Measurements from ENCODE around the gene VWA5A. TPM values are rescaled to one million over a fixed set of nuclear protein-coding genes. Genes with fewer than 3 reads are reported as not detected.

The VWA5A gene
- total RNA-seq, 2 experiments from 2014 or later, result 3.3 to 3.8 TPM

DNA sequence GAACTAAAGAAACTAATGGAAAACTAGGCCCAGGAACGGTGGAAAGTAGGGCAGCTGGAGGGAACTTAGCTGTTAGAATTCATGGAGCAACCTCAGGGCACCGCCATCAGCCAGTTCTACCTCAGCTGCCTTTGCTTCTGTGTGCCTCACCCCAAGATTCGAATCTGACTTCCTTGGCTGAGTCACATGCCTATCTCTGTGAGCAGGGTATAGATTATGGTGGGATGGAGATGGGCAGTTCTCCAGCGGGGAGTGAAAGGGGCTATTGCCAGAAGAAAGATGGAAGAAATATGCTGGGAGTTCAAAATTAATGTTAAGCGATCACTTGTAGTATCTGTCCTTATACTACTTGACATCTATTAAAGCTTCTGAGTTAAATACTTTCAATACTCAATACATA, 18.9 kb upstream of the VWA5A start:
- Mint-ChIP-seq H3K36me3 (ENCODE audit: low read depth) (no peaks in the 10 kb centered on the region), H3K27me3 (ENCODE audit: low read depth) (peaks cover 8% of the 10 kb centered on the region), H3K4me1 (ENCODE audit: low read depth) (no peaks in the 10 kb centered on the region), H3K4me3 (no peak overlapping the region), H3K9me3 (ENCODE audit: insufficient read depth) (no peaks in the 10 kb centered on the region), H3K27ac (no peak overlapping the region)
- ATAC-seq (no peak), DNase-seq (no peak)
- ChIA-PET POLR2A (no interaction called here), CTCF (no interaction called here)

- POLR2A ChIA-PET, result no interaction called here
- H3K27me3 Mint-ChIP-seq (ENCODE audit: low read depth), result peaks cover 8% of the 10 kb centered on the region
Measured at GRCh38 chr11:124098141-124098540, 17.1 kb upstream of the VWA5A start.

DNA sequence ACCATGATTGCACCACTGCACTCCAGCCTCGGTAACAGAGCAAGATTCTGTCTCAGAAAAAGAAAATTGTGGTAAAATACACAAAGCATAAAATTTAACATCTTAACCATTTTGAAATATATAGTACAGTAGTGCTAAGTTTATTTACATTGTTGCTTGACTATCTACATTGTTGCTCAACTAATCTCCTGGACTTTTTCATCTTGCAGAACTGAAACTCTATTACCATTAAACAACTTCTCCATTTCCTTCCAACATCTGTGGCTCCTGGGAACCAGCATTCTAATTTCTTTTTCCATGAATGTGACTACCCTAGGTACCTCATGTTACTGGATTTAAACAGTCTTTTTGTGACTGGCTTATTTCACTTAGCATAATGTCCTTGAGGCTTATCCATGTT, 13.5 kb upstream of the VWA5A start:
- ChIA-PET CTCF (no interaction called here), POLR2A (no interaction called here)
- Mint-ChIP-seq H3K9me3 (ENCODE audit: insufficient read depth) (no peaks in the 10 kb centered on the region), H3K4me1 (ENCODE audit: low read depth) (no peaks in the 10 kb centered on the region), H3K27me3 (ENCODE audit: low read depth) (peaks cover 13% of the 10 kb centered on the region), H3K36me3 (ENCODE audit: low read depth) (no peaks in the 10 kb centered on the region), H3K4me3 (no peak overlapping the region), H3K27ac (no peak overlapping the region)
- no peak for DNase-seq
- no peak for ATAC-seq

More at GRCh38 chr11:124098141-124098540, 17.1 kb upstream of the VWA5A start:
- Mint-ChIP-seq H3K27ac (no peak overlapping the region), H3K4me3 (no peak overlapping the region), H3K36me3 (ENCODE audit: low read depth) (no peaks in the 10 kb centered on the region), H3K4me1 (ENCODE audit: low read depth) (no peaks in the 10 kb centered on the region), H3K9me3 (ENCODE audit: insufficient read depth) (no peaks in the 10 kb centered on the region)
- CTCF ChIA-PET, result no interaction called here
- DNase-seq (no peak), ATAC-seq (no peak)

DNA sequence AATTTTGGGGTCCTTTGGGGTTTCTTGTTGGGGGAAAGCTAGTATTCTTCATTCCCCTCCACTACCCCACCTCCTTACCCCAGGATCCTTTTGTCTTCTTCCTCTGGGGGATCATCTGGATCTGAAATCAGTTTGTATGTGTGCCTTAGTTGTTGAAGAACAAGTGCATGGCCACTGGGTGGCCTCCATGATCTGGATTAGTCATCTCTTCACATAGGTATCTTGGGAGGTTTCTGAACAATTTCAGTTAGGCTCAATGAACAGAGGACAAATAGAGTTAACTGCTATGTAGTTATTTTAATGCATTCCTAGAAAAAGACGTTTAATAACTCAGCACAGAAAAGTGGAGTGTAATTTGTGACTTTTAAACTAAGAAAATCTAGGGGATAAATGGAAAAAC, 7.1 kb upstream of the VWA5A start:
- Mint-ChIP-seq H3K4me3 (no peak overlapping the region), H3K4me1 (ENCODE audit: low read depth) (no peaks in the 10 kb centered on the region), H3K27ac (no peak overlapping the region), H3K27me3 (ENCODE audit: low read depth) (peaks cover 24% of the 10 kb centered on the region), H3K9me3 (ENCODE audit: insufficient read depth) (no peaks in the 10 kb centered on the region), H3K36me3 (ENCODE audit: low read depth) (no peaks in the 10 kb centered on the region)
- ChIA-PET CTCF (no interaction called here), POLR2A (no interaction called here)
- ATAC-seq, result no peak
- no peak for DNase-seq

- Mint-ChIP-seq H3K9me3 (ENCODE audit: insufficient read depth) (no peaks in the 10 kb centered on the region), H3K27ac (no peak overlapping the region), H3K27me3 (ENCODE audit: low read depth) (peaks cover 20% of the 10 kb centered on the region), H3K36me3 (ENCODE audit: low read depth) (no peaks in the 10 kb centered on the region), H3K4me3 (no peak overlapping the region), H3K4me1 (ENCODE audit: low read depth) (peaks cover 4% of the 10 kb centered on the region)
- POLR2A ChIA-PET, result no interaction called here
- no peak for ATAC-seq
- no peak for DNase-seq
- CTCF ChIA-PET, result interaction anchor here (0.7 to 1.4 kb wide), 2 partner anchors 40 to 85 kb away, joined by 3 to 4 read pairs; no protein-coding TSS in a partner anchor
Measured at GRCh38 chr11:124109377-124109776, 5.9 kb upstream of the VWA5A start.

GRCh38 chr11:124110201-124110600, 5.0 kb upstream of the VWA5A start:
- H3K27me3 Mint-ChIP-seq (ENCODE audit: low read depth), result peaks cover 20% of the 10 kb centered on the region
- CTCF ChIA-PET, result no interaction called here
- POLR2A ChIA-PET, result no interaction called here
- H3K4me3 Mint-ChIP-seq, result no peak overlapping the region
- H3K4me1 Mint-ChIP-seq (ENCODE audit: low read depth), result peaks cover 10% of the 10 kb centered on the region
- no peak for DNase-seq
- no peak for ATAC-seq
- no peaks in the 10 kb centered on the region for H3K36me3 Mint-ChIP-seq (ENCODE audit: low read depth)
- H3K9me3 Mint-ChIP-seq (ENCODE audit: insufficient read depth), result no peaks in the 10 kb centered on the region
- H3K27ac Mint-ChIP-seq, result no peak overlapping the region

DNA sequence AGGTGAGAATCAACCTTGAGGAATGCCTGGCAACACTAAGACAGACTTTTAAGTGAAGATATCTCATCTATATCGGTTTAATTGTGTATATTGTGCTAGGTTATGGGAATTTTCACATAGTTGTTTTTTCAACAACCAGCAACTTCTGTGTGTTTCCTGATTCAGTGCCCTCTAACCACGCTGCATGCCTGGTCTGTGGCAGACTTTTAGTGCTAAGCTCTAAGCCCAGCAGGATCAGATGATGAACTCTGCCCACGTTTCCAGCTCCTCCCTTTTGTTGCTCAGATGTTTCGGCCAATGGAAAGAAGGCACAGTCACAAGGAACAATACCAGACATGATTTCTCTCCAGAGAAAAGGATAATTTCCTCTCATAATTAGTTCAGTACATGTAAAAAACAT, 1.4 kb upstream of the VWA5A start:
- ChIA-PET CTCF (interaction anchor here (0.9 to 2.8 kb wide), 3 partner anchors 12 to 288 kb away, joined by 3 to 13 read pairs (median 5); no protein-coding TSS in a partner anchor), POLR2A (no interaction called here)
- no peak for DNase-seq
- Mint-ChIP-seq H3K27ac (no peak overlapping the region), H3K4me3 (no peak overlapping the region), H3K36me3 (ENCODE audit: low read depth) (no peaks in the 10 kb centered on the region), H3K9me3 (ENCODE audit: insufficient read depth) (no peaks in the 10 kb centered on the region), H3K4me1 (ENCODE audit: low read depth) (peaks cover 20% of the 10 kb centered on the region), H3K27me3 (ENCODE audit: low read depth) (peaks cover 6% of the 10 kb centered on the region)
- no peak for ATAC-seq

GRCh38 chr11:124115782-124116616, 749 bp downstream of the VWA5A start:
- H3K36me3 Mint-ChIP-seq (ENCODE audit: low read depth), result no peaks in the 10 kb centered on the region
- ChIA-PET CTCF (interaction anchor here (1.2 to 2.8 kb wide), 5 partner anchors 8 to 286 kb away, joined by 4 to 13 read pairs (median 11); no protein-coding TSS in a partner anchor), POLR2A (interaction anchor here (1.1 kb wide), 1 partner anchor 40 kb away, joined by 4 read pairs; no protein-coding TSS in a partner anchor)
- DNase-seq, result no peak
- peak overlapping the region; percentile 71 for H3K27ac Mint-ChIP-seq
- H3K9me3 Mint-ChIP-seq (ENCODE audit: insufficient read depth), result no peaks in the 10 kb centered on the region
- no peaks in the 10 kb centered on the region for H3K27me3 Mint-ChIP-seq (ENCODE audit: low read depth)
- ATAC-seq, result peak; percentile 40
- peaks cover 20% of the 10 kb centered on the region for H3K4me1 Mint-ChIP-seq (ENCODE audit: low read depth)
- H3K4me3 Mint-ChIP-seq, result peak overlapping the region; percentile 85

DNA sequence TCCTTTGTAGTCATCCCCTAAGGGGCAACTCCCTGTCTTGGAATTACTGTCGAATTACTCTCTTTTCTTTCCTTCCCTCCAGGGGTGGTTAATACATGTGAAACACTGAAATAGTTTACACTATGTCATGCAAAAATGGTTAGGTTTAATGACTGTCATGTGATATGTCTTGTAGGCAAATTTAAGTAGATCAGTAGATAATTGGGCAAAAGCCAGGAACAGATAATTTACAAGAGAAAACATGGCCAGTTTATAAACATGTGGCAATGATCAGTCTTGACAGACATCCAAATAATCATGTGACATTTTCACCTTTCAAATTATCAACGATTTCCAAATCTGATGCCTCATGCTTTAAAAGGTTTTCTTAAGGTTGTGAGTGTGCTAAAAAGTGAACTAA, 3.9 kb downstream of the VWA5A start:
- no peaks in the 10 kb centered on the region for H3K27me3 Mint-ChIP-seq (ENCODE audit: low read depth)
- DNase-seq (no peak), ATAC-seq (no peak)
- H3K27ac Mint-ChIP-seq, result no peak overlapping the region
- POLR2A ChIA-PET, result no interaction called here
- H3K36me3 Mint-ChIP-seq (ENCODE audit: low read depth), result peaks cover 4% of the 10 kb centered on the region
- peaks cover 17% of the 10 kb centered on the region for H3K4me1 Mint-ChIP-seq (ENCODE audit: low read depth)
- no peak overlapping the region for H3K4me3 Mint-ChIP-seq
- no peaks in the 10 kb centered on the region for H3K9me3 Mint-ChIP-seq (ENCODE audit: insufficient read depth)
- CTCF ChIA-PET, result no interaction called here

DNA sequence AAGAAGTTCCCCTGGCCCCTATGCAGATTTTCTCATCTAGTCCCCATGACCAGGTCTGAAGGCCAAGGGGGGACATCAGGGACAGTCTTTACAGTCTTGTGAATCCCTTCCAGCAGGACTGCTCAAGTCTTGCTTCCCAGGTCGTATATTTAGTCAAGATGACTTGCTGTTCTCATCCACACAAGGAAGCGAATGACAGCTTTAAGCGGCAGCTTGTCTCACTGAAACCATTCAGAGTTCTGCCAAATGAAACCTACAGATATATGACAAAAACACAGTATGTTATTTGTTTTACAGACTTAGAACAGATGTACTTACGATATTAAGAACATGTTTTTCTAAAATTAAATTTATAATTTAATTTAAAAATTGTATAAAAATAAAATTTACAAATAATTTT, 5.6 kb downstream of the VWA5A start:
- Mint-ChIP-seq H3K36me3 (ENCODE audit: low read depth) (peaks cover 4% of the 10 kb centered on the region), H3K27me3 (ENCODE audit: low read depth) (no peaks in the 10 kb centered on the region), H3K9me3 (ENCODE audit: insufficient read depth) (no peaks in the 10 kb centered on the region), H3K27ac (no peak overlapping the region), H3K4me3 (no peak overlapping the region), H3K4me1 (ENCODE audit: low read depth) (peaks cover 5% of the 10 kb centered on the region)
- DNase-seq (no peak), ATAC-seq (no peak)
- ChIA-PET POLR2A (no interaction called here), CTCF (interaction anchor here (2.7 kb wide), 1 partner anchor 51 kb away, joined by 12 read pairs; no protein-coding TSS in a partner anchor)

DNA sequence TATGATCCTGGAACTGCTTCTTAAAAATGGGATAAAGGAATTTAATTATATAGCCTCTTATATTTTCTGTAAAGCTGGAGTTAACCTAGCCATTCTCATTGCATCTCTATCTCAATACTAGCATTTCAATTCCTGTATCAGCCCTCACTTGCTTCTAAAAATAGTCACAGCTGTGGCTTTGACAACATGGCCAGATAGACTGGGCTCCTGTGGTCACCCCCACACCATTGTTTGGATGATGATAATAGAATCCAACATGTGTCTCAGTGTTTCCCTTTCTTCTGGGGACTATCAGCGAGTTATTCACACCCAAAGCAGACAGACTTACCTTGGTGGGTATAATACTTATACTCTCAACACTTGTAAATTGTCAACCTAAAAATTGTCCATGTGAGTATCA, 6.9 kb downstream of the VWA5A start:
- H3K27me3 Mint-ChIP-seq (ENCODE audit: low read depth), result no peaks in the 10 kb centered on the region
- no peak overlapping the region for H3K4me3 Mint-ChIP-seq
- H3K9me3 Mint-ChIP-seq (ENCODE audit: insufficient read depth), result no peaks in the 10 kb centered on the region
- H3K27ac Mint-ChIP-seq, result no peak overlapping the region
- H3K36me3 Mint-ChIP-seq (ENCODE audit: low read depth), result peaks cover 4% of the 10 kb centered on the region
- ChIA-PET CTCF (interaction anchor here (0.8 to 2.7 kb wide), 2 partner anchors 51 to 53 kb away, joined by 3 to 12 read pairs; no protein-coding TSS in a partner anchor), POLR2A (no interaction called here)
- DNase-seq, result no peak
- no peaks in the 10 kb centered on the region for H3K4me1 Mint-ChIP-seq (ENCODE audit: low read depth)
- no peak for ATAC-seq

- H3K27ac Mint-ChIP-seq, result no peak overlapping the region
Measured at GRCh38 chr11:124123622-124124021, 8.4 kb downstream of the VWA5A start.

More at GRCh38 chr11:124123622-124124021, 8.4 kb downstream of the VWA5A start:
- Mint-ChIP-seq H3K36me3 (ENCODE audit: low read depth) (peaks cover 4% of the 10 kb centered on the region), H3K27me3 (ENCODE audit: low read depth) (no peaks in the 10 kb centered on the region), H3K4me3 (no peak overlapping the region), H3K9me3 (ENCODE audit: insufficient read depth) (no peaks in the 10 kb centered on the region), H3K4me1 (ENCODE audit: low read depth) (no peaks in the 10 kb centered on the region)
- ATAC-seq (no peak), DNase-seq (no peak)
- CTCF ChIA-PET, result interaction anchor here (0.8 to 1.1 kb wide), 3 partner anchors 8 to 48 kb away, joined by 3 to 4 read pairs (median 4); partner anchors contain the start of gene VWA5A
- POLR2A ChIA-PET, result no interaction called here
